Neural cell (in vitro differentiated cells): ENCODE results near the gene PMEPA1. TPM values are rescaled to one million over a fixed set of nuclear protein-coding genes. Genes with fewer than 3 reads are reported as not detected.

ENCODE experiments used
- H2AFZ ChIP-seq: fragments of 200-600, 300-800 bp; sonication (generic), shearing (Covaris generic); 2 replicates; pipeline ENCODE4 v1.6.0; 2014; ENCODE audit warnings: low read depth, mild to moderate bottlenecking, antibody characterized with exemption, low read length, moderate library complexity
- H3F3A ChIP-seq: fragments of 200-600 bp; shearing (Covaris generic); 2 replicates; pipeline ENCODE4 v1.6.1; 2016; ENCODE audit warnings: mild to moderate bottlenecking, moderate library complexity, mixed read lengths, antibody characterized with exemption, low read length; ENCODE audit not compliant: insufficient read depth, poor library complexity, severe bottlenecking
- H3K27ac ChIP-seq: fragments of 200-600, 300-800 bp; sonication (generic), shearing (Covaris generic); 2 replicates; pipeline ENCODE4 v1.5.1; 2014; ENCODE audit warnings: mild to moderate bottlenecking, low read length, moderate library complexity
- H3K27me3 ChIP-seq: fragments of 300-800, 200-600 bp; sonication (generic), shearing (Covaris generic); 2 replicates; pipeline ENCODE4 v1.6.0; 2014; ENCODE audit warnings: mild to moderate bottlenecking, low read depth, low read length, moderate library complexity; ENCODE audit not compliant: insufficient read depth
- H3K36me3 ChIP-seq: fragments of 300-800, 200-600 bp; sonication (generic), shearing (Covaris generic); 2 replicates; pipeline ENCODE4 v1.5.1; 2014; ENCODE audit warnings: mild to moderate bottlenecking, antibody characterized with exemption, low read length, moderate library complexity; ENCODE audit not compliant: insufficient read depth
- H3K4me2 ChIP-seq: fragments of 300-800, 200-600 bp; sonication (generic), shearing (Covaris generic); 2 replicates; pipeline ENCODE4 v1.6.0; 2014; ENCODE audit warnings: mild to moderate bottlenecking, low read length
- H3K4me3 ChIP-seq: fragments of 300-800, 200-600 bp; sonication (generic), shearing (Covaris generic); 2 replicates; pipeline ENCODE4 v1.5.1; 2014; ENCODE audit warnings: mild to moderate bottlenecking, low read length, moderate library complexity
- H3K79me2 ChIP-seq: fragments of 200-600 bp; shearing (Covaris generic); replicated peaks from 2 replicates; pipeline ENCODE4 v1.6.0; 2014; ENCODE audit warnings: mild to moderate bottlenecking, low read length, moderate library complexity; ENCODE audit not compliant: insufficient read depth
- H3K9ac ChIP-seq: fragments of 300-800, 200-600 bp; sonication (generic), shearing (Covaris generic); 2 replicates; pipeline ENCODE4 v1.6.1; 2016; ENCODE audit warnings: mild to moderate bottlenecking, low read length, mixed read lengths
- H3K9me2 ChIP-seq: fragments of 200-600 bp; shearing (Covaris generic); 2 replicates; pipeline ENCODE4 v1.6.1; 2016; ENCODE audit warnings: mild to moderate bottlenecking, low read length, mixed read lengths; ENCODE audit not compliant: insufficient read depth
- H3K9me3 ChIP-seq: fragments of 200-600, 300-800 bp; sonication (generic), shearing (Covaris generic); 2 replicates; pipeline ENCODE4 v1.6.1; 2016; ENCODE audit warnings: mild to moderate bottlenecking, mixed run types, low read length, moderate library complexity, mixed read lengths
- H4K20me1 ChIP-seq: fragments of 200-600 bp; shearing (Covaris generic); 2 replicates; pipeline ENCODE4 v1.6.1; 2016; ENCODE audit warnings: mild to moderate bottlenecking, mixed run types; ENCODE audit not compliant: insufficient read depth
- EP300 ChIP-seq: fragments of 450-650 bp; conservative IDR thresholded peaks from 2 replicates; pipeline ENCODE4 v1.6.1; 2014; ENCODE audit warnings: antibody characterized with exemption, mild to moderate bottlenecking, moderate library complexity; ENCODE audit not compliant: poor library complexity, severe bottlenecking
- EZH2 ChIP-seq: fragments of 200-600, 300-800 bp; shearing (Covaris generic), sonication (generic); IDR thresholded peaks from 2 replicates; pipeline ENCODE4 v1.6.1; 2014; ENCODE audit warnings: antibody characterized with exemption, low read length, borderline replicate concordance, mild to moderate bottlenecking; ENCODE audit not compliant: insufficient read depth, poor library complexity, severe bottlenecking
- MXI1 ChIP-seq: fragments of 450-650 bp; conservative IDR thresholded peaks from 2 replicates; pipeline ENCODE4 v1.6.1; 2014; ENCODE audit warnings: antibody characterized with exemption, mild to moderate bottlenecking; ENCODE audit not compliant: poor library complexity, severe bottlenecking
- POLR2AphosphoS5 ChIP-seq: IDR thresholded peaks from 2 replicates; pipeline ENCODE4 v1.6.1; 2012
- RAD21 ChIP-seq: fragments of 450-650 bp; conservative IDR thresholded peaks from 2 replicates; pipeline ENCODE4 v1.6.1; 2014; ENCODE audit warnings: antibody characterized with exemption, mild to moderate bottlenecking, moderate library complexity
- SMC3 ChIP-seq: fragments of 450-650 bp; conservative IDR thresholded peaks from 2 replicates; pipeline ENCODE4 v1.6.1; 2014; ENCODE audit warnings: antibody characterized with exemption, mild to moderate bottlenecking, moderate library complexity; ENCODE audit not compliant: poor library complexity
- TAF1 ChIP-seq: IDR thresholded peaks from 2 replicates; pipeline ENCODE4 v1.6.1; 2012; ENCODE audit warnings: low read depth
- polyA plus RNA-seq: library from polyadenylated mRNA; depleted of rRNA; stranded (reverse); fragments of >200 nt; gene quantifications from 2 replicates; pipeline ENCODE4 v1.2.3, GENCODE V29; 2014
- TF ChIP-seq, protein P1 (sequence below): IDR thresholded peaks from 2 replicates; pipeline ENCODE4 v1.6.1; 2012; ENCODE audit warnings: borderline replicate concordance
- TF ChIP-seq, protein P2 (sequence below): fragments of 450-650 bp; IDR thresholded peaks from 2 replicates; pipeline ENCODE4 v1.5.1; 2014; ENCODE audit warnings: antibody characterized with exemption, mild to moderate bottlenecking, moderate library complexity; ENCODE audit not compliant: poor library complexity, severe bottlenecking

PMEPA1 gene
- polyA plus RNA-seq, 1 donor from 2014 or later, result 5.0 TPM

DNA sequence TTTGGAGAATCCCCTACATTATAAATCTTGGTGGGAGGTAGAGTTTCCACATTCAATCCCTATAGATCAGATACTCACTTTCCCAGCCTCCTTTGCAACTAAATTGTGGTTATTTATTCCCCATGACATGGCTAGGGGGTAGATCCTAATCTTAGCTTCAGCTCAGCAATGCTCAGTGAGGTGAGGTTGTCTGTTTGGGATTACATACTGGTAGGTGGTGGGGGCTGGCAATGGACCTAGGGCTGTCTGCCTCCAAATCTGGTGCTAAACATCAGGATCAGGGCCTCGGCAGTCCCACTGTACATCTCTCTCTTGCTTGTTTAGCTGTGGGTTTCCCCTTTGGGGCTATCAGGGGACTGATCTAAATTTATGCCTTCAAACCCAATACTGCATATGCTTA is 45.8 kb upstream of the PMEPA1 start:
- H3K9ac ChIP-seq, result no peak overlapping the region
- no peaks in the 10 kb centered on the region for H4K20me1 ChIP-seq
- H3K27ac ChIP-seq, result no peak overlapping the region
- no peaks in the 10 kb centered on the region for H3K79me2 ChIP-seq
- no peak overlapping the region for H3K4me3 ChIP-seq
- H3K36me3 ChIP-seq, result no peaks in the 10 kb centered on the region
- no peaks in the 10 kb centered on the region for H3K27me3 ChIP-seq
- no peaks in the 10 kb centered on the region for H3K9me3 ChIP-seq
- no peak overlapping the region for H3K4me2 ChIP-seq
- H3F3A ChIP-seq, result no peaks in the 10 kb centered on the region
- no peaks in the 10 kb centered on the region for H3K9me2 ChIP-seq
- no peak overlapping the region for H2AFZ ChIP-seq
- TF ChIP-seq POLR2AphosphoS5, result no peak
- no peak for TF ChIP-seq MXI1
- TF ChIP-seq, protein P1, sequence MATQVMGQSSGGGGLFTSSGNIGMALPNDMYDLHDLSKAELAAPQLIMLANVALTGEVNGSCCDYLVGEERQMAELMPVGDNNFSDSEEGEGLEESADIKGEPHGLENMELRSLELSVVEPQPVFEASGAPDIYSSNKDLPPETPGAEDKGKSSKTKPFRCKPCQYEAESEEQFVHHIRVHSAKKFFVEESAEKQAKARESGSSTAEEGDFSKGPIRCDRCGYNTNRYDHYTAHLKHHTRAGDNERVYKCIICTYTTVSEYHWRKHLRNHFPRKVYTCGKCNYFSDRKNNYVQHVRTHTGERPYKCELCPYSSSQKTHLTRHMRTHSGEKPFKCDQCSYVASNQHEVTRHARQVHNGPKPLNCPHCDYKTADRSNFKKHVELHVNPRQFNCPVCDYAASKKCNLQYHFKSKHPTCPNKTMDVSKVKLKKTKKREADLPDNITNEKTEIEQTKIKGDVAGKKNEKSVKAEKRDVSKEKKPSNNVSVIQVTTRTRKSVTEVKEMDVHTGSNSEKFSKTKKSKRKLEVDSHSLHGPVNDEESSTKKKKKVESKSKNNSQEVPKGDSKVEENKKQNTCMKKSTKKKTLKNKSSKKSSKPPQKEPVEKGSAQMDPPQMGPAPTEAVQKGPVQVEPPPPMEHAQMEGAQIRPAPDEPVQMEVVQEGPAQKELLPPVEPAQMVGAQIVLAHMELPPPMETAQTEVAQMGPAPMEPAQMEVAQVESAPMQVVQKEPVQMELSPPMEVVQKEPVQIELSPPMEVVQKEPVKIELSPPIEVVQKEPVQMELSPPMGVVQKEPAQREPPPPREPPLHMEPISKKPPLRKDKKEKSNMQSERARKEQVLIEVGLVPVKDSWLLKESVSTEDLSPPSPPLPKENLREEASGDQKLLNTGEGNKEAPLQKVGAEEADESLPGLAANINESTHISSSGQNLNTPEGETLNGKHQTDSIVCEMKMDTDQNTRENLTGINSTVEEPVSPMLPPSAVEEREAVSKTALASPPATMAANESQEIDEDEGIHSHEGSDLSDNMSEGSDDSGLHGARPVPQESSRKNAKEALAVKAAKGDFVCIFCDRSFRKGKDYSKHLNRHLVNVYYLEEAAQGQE, result no peak
- no peak for TF ChIP-seq SMC3
- no peak for TF ChIP-seq EZH2
- TF ChIP-seq EP300, result no peak
- no peak for TF ChIP-seq RAD21
- TF ChIP-seq, protein P2, sequence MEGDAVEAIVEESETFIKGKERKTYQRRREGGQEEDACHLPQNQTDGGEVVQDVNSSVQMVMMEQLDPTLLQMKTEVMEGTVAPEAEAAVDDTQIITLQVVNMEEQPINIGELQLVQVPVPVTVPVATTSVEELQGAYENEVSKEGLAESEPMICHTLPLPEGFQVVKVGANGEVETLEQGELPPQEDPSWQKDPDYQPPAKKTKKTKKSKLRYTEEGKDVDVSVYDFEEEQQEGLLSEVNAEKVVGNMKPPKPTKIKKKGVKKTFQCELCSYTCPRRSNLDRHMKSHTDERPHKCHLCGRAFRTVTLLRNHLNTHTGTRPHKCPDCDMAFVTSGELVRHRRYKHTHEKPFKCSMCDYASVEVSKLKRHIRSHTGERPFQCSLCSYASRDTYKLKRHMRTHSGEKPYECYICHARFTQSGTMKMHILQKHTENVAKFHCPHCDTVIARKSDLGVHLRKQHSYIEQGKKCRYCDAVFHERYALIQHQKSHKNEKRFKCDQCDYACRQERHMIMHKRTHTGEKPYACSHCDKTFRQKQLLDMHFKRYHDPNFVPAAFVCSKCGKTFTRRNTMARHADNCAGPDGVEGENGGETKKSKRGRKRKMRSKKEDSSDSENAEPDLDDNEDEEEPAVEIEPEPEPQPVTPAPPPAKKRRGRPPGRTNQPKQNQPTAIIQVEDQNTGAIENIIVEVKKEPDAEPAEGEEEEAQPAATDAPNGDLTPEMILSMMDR, result no peak
- no peak for TF ChIP-seq TAF1

DNA sequence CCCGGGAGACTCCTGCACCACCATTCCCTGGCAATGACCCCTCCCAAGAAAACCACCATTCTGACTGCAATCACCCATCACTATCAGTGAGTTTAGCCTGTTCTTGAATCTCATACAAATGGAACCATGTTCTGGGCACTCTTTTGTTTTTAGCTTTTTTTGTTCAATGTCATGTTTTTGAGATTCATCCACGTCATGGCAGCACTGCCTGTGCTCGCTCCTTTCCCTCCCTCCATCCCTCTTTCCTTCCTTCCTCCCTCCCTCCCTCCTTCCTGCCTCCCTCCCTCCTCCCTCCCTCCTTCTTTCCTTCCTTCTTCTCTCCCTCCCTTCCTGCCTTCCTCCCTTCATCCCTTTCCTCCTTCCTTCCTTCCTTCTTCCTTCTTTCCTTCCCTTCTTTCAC is 44.4 kb upstream of the PMEPA1 start:
- Histone ChIP-seq H3F3A (no peaks in the 10 kb centered on the region), H3K9ac (no peak overlapping the region), H3K9me2 (no peaks in the 10 kb centered on the region), H3K9me3 (no peaks in the 10 kb centered on the region), H3K27me3 (no peaks in the 10 kb centered on the region), H3K79me2 (no peaks in the 10 kb centered on the region), H3K4me3 (no peak overlapping the region), H3K27ac (no peak overlapping the region), H4K20me1 (no peaks in the 10 kb centered on the region), H3K36me3 (no peaks in the 10 kb centered on the region), H2AFZ (no peak overlapping the region), H3K4me2 (no peak overlapping the region)
- no peak for TF ChIP-seq POLR2AphosphoS5
- TF ChIP-seq MXI1, result no peak
- TF ChIP-seq TAF1, result no peak
- no peak for TF ChIP-seq EP300
- TF ChIP-seq, protein P1, result no peak
- TF ChIP-seq, protein P2, result no peak
- no peak for TF ChIP-seq RAD21
